Left hindlimb (tissue), 1 donor: Measurements from ENCODE around the gene C21orf58.

Source experiments
- DNase-seq: peaks from one replicate; pipeline ENCODE4 v3.0.0-alpha.2; 2018

The C21orf58 gene

DNA sequence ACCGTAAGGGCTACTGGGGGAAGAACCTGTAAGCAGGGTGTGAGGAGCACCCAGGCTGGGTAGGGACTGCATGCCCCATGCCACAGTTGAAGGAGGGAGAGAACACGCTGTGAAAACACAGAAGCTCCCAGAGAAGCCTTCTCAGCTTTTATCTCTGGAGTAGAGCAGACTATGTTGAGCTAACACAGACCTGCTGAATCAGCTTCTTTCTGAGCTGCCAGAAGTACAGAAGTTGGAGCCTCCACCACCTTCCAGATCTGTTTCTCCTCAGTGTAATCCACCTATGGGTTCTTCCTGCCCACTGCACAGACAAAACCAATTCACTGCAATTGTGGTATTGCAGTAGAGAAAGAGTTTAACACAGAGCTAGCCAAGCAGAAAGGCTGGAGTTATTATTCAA is 32.1 kb downstream of the C21orf58 start:
- DNase-seq: no peak

- DNase-seq: no peak
Measured at GRCh38 chr21:46289655-46290179, 34.0 kb downstream of the C21orf58 start.

DNA sequence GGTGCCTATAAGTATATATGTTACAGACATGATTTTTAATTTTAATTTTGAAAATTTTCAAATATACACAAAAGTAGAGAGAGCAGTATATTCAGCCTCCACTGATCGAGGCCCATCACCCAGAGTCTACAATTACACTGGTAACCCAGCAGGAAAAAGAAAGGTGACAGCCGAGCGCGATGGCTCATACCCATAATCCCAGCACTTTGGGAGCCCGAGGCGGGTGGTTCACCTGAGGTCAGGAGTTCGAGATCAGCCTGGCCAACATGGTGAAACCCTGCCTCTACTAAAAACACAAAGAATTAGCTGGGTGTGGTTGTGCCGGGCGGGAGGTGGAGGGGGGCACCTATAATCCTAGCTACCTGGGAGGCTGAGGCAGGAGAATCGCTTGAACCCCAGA is 36.1 kb downstream of the C21orf58 start:
- no peak for DNase-seq

GRCh38 chr21:46286648-46287002 is 37.0 kb downstream of the C21orf58 start:
- DNase-seq: no peak

- DNase-seq: peak; percentile 94
Measured at GRCh38 chr21:46285761-46286647, 37.7 kb downstream of the C21orf58 start, which contains the start of gene YBEY. YBEY (plus strand) TSS chr21:46286342; CDS start chr21:46286914, 572 bp downstream.

GRCh38 chr21:46285206-46285661 is 38.4 kb downstream of the C21orf58 start, which contains the start of gene MCM3AP:
MCM3AP (minus strand) TSS chr21:46285611; CDS start chr21:46285286, 325 bp downstream.
- no peak for DNase-seq

DNA sequence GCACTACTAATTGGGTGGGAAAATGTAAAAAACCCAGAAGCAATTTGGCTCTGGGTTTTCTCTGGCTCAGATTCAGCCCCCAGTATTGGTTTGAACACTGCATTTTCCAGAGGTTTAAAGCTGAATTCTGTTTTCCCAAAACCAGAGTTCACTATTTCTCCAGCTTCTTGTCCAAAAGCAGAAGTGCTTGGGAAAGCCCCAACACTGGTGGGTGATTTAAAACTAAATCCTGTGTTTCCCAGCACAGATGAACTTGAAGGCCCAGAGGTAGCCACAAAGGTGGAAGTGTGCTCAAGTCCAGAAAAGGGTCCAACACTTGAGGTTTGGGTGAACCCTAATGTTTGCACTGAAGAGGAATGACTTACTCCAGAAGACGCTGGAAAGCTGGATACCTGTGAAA is 38.9 kb downstream of the C21orf58 start:
- no peak for DNase-seq

GRCh38 chr21:46284077-46284644 is 39.5 kb downstream of the C21orf58 start:
- DNase-seq: no peak

- no peak for DNase-seq
Measured at GRCh38 chr21:46274797-46275390, 48.8 kb downstream of the C21orf58 start.

GRCh38 chr21:46273341-46273740 is 50.3 kb downstream of the C21orf58 start:
- DNase-seq: no peak

DNA sequence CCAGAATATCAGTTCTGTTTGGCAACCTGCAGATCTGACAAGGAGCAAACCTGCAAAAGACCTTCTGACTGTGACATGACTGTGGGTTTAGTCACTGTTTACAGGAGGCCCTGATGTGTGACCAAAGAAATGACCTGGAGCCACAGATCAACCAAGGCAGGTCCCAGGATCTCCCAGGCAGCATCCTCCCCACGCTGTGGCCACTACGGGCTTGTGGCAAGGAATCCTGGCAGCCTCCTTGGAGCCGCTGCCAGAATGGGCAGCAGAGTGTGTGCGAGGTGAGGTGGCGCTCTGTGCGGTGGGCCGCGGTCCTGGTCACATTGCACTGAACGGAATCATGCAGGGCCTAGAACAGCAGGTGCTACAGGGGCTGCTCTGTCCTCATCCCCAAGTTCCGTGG is 54.2 kb downstream of the C21orf58 start:
- no peak for DNase-seq

DNA sequence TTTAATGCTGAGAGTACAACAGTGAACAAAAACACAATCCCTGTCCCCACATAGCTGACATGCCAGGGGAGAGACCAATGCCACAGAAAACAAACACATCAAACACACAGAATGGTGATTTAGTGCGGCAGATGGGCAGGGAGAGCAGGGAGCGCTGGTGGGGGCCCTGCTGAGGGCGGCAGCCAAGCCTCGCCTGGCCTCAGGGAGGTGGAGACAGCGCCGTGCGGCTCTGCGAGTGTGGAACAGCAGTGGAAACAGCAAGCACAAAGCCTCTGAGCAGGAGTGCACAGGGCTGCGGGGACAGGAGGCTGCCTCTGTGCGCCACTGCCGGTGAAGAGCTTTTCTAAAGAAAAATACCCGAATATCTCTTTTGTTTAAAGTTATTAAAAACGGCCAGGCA is 55.3 kb downstream of the C21orf58 start:
- no peak for DNase-seq

- no peak for DNase-seq
Measured at GRCh38 chr21:46266946-46267345, 56.7 kb downstream of the C21orf58 start.

- no peak for DNase-seq
Measured at GRCh38 chr21:46265736-46266525, 57.7 kb downstream of the C21orf58 start.

DNA sequence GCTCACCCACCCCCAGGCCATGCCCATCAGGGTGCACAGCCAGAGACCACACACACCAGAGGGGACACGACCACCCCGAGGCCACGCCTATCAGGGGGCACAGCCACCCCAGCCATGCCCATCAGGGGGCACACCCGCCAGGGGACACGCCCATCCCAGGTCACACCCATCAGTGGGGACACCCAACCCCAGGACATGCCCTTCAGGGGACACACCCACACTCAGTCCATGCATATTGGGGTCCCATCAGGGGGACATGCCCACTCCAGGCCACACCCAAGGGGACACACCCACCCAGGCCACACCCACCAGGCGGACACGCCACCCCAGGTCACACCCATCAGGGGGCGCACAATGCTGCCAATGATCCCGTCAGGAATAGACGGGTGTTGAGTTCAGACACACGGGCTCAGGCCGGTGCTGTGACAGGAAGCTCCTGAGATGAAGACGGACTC is 59.0 kb downstream of the C21orf58 start:
- DNase-seq: no peak

DNA sequence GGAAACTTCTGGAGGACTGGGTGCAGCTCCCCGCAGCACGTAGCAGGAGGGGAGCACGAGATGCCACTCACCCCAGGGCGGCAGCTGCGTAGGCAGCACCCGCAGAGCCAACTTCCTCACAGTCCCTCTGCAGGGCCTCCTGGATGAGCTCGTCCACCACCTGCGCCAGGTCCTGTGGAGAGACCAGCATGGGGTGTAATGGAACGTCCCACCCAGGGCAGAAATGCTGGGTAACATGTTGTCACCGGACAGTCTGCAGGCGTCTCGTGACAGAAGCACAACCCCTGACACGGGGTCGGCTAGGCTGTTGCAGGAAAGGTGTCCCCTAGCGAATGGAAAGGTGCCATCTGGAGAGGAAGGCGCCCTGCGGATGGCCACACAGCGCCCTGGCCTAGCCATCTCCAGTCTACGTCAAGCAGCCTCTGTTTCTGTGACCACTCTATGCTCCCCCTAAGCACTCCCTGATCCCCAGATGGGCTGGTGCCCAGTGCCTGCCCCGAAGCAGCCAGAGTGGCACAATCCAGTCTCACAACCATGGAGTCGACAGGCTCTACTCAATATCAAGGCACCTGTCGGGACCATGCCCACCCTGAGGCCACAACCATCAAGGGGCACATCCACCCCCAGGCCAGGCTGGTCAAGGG is 59.5 kb downstream of the C21orf58 start:
- no peak for DNase-seq

GRCh38 chr21:46256501-46256994 is 67.1 kb downstream of the C21orf58 start:
- DNase-seq: no peak

GRCh38 chr21:46255758-46256337 is 67.8 kb downstream of the C21orf58 start:
- DNase-seq: no peak

- no peak for DNase-seq
Measured at GRCh38 chr21:46255166-46255565, 68.5 kb downstream of the C21orf58 start.

DNA sequence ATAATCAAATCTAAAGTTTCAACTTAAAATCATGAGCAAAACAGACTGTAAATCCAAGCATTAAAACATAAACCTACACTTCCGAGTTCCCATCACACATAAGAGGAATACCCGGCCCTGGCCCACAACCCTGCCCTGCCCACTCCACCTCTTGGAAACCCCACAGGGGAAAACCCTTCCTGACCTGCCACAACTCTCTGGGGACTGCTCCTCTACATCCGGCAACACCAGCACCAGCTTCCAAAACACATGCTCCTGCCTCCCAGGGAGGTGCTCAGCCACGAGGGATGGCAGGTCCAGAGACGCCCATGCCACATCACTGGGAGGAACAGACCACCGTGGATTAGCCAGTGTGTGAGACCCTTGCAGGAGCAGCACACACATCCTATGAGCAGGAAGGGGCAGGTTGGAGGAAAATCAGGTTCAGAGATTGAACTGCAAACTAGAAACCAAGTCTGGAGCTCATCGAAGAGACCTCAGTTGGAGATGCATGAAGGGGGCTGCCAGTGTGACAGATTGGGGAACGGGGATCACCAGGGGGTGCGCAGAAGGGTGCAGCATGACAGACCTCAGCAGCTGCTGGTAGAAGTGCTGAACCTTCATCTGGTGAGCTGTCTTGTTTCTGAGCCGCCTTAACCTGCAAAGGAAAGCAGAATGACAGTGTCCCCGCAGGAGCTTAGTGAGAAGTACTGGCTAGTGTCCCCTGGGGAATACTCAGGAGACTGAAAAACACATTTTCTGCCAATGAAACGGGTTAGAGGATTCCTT is 69.3 kb downstream of the C21orf58 start:
- DNase-seq: no peak
